ENCODE measurements around the gene HIGD1A.
A peak's percentile ranks its signal among the peaks of the same experiment; 100 is the strongest.

The HIGD1A gene

DNA sequence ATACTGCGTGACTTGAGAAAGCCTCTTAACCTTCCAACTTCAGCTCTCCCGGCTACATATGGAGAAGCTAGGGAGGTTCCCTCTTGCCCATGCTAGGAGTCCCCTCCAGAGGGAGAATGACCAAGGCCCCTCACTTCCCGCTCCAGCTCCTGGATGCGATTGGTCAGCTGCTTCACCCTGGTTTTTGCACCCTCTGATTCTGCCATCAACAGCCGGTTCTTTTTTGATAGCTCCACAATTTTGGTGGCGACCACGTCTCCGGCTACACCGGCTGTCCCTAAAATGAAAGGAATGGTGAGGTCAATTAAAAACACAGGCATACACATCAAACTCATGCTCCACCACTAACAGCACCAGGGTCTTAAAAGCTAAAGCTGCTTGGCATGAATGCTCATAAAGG is 51.8 kb downstream of the HIGD1A start:
- H3K4me3 ChIP-seq (ENCODE audit: low read depth, low read length), result no peak overlapping the region
- TF ChIP-seq, protein P1, sequence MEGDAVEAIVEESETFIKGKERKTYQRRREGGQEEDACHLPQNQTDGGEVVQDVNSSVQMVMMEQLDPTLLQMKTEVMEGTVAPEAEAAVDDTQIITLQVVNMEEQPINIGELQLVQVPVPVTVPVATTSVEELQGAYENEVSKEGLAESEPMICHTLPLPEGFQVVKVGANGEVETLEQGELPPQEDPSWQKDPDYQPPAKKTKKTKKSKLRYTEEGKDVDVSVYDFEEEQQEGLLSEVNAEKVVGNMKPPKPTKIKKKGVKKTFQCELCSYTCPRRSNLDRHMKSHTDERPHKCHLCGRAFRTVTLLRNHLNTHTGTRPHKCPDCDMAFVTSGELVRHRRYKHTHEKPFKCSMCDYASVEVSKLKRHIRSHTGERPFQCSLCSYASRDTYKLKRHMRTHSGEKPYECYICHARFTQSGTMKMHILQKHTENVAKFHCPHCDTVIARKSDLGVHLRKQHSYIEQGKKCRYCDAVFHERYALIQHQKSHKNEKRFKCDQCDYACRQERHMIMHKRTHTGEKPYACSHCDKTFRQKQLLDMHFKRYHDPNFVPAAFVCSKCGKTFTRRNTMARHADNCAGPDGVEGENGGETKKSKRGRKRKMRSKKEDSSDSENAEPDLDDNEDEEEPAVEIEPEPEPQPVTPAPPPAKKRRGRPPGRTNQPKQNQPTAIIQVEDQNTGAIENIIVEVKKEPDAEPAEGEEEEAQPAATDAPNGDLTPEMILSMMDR (IDR thresholded peaks at IDR 0.05; ENCODE audit: low read depth, low read length), result no peak

DNA sequence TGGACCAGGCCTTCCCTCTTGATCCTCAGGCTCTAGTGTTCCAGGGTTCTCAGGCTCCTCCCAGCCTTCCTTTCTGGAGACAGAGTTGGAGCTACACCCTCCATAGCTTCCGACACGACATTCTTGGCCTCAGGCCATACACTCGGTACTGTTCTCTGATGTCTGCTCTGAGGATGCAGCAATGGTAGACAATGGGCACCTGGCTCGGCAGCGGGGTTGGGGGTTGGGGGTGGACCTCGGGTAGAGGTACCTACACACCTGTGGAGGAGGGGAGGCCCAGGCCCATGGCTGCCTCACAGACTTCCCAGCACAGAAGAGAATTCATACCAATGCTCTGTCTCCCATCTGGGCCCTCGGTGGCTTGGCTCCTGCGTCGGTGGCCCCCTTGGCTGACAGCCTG is 52.7 kb downstream of the HIGD1A start:
- TF ChIP-seq, protein P1 (IDR thresholded peaks at IDR 0.05; ENCODE audit: low read depth, low read length), result no peak
- H3K4me3 ChIP-seq (ENCODE audit: low read depth, low read length), result no peak overlapping the region

DNA sequence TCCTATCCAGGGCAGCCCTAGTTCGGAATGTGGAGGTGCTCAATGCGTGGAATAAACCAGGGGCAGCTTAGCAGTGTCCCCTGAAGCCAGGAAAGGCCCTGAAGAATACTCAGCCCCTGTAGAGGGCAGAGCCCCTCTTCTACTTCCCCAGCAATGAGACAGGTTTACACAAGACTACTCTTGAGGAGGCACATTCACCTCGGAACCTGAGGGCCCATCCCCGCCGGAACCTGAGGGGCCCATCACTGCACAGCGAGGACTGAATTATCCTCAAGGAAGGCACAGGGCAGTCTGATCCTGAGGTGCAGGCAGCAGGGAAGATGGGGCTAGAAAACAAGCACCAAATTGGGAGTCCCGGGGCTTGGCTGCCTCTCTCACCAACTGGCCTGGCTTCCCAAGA is 53.5 kb downstream of the HIGD1A start:
- H3K4me3 ChIP-seq (ENCODE audit: low read depth, low read length), result no peak overlapping the region
- TF ChIP-seq, protein P1 (IDR thresholded peaks at IDR 0.05; ENCODE audit: low read depth, low read length), result no peak

DNA sequence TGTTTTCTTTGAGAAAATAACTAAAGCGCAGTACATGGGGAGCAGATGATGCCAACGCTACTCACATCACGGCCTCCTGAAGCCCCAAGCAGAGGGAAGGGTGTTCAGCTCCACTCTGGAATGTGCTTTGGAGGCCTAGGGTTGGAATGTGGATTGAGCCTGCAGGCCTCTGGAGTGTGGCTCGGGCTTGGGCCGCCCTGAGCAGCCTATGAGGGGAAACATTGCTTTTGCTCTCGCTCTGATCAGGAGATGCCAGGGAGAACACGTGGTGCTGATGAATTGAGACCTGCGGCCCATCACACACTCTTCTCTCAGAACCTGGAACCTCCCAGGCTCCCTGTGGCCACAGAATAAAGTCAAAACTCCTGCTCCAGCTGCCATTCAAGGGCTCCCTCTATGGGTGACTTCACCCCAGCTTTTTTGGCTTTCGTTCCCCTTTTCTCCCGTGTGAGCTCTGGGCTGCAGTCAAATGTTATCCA is 54.5 kb downstream of the HIGD1A start:
- no peak overlapping the region for H3K4me3 ChIP-seq (ENCODE audit: low read depth, low read length)
- TF ChIP-seq, protein P1 (IDR thresholded peaks at IDR 0.05; ENCODE audit: low read depth, low read length), result peak; percentile 29; the same call in 1 of the 2 replicates

DNA sequence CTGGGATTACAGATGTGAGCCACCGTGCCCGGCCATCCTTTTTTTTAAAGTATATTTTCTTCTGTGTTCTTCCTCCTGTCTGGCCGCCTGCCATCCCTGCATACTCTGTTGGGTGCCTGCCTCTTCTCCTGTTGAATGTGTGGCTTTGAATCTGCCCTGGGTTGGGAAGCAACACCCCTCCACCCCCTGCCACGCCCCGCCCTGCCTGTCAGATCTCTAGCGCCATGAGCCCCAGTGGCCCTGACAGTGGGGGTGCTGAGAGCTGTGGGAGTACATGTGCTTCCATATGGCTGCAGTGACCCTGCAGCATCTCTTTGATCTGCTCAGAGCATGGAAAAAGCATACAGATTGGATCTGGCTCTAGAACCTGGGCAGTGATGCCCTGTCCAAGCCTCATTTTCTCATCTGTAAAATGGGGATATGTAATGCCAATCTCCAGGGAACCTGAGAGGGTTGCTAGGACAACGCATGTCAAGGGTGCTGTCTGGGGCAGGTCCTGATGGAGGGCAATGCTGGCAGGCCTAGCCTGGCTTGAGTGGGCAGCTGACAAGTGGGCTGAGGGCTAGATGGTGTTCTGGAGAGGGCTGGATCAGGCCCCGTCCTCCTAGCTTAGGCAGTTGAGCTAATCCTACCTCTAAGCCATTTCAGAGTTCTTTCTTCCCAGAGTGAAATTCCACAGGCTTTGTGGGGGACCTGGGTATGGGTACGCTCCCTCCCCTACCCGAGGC is 55.1 kb downstream of the HIGD1A start:
- H3K4me3 ChIP-seq (ENCODE audit: low read depth, low read length), result no peak overlapping the region
- TF ChIP-seq, protein P1 (IDR thresholded peaks at IDR 0.05; ENCODE audit: low read depth, low read length), result no peak

DNA sequence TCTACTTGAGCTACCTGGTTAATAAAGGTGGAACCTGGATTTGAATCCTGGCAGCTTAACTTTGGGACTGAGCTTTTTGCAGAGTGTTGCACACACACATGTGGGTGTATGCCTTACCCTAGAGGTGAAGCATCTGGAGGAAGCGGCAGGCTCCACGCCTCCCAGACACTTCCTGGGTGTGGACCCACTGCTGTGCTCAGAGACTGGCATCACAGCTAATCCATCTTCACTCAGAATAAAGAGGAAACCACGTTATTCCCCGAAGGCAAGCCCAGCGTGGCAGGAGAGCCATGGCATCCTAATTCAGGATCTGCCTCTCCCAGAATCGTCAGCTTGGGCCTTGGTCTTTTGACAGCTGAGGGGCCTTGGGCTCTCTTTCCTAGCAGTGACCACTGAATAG is 56.7 kb downstream of the HIGD1A start:
- H3K4me3 ChIP-seq (ENCODE audit: low read depth, low read length), result no peak overlapping the region
- TF ChIP-seq, protein P1 (IDR thresholded peaks at IDR 0.05; ENCODE audit: low read depth, low read length), result no peak

Data from WI38 (cell line).